HepG2 (cell line): ENCODE results near the gene ARHGAP26. TPM values are rescaled to one million over a fixed set of nuclear protein-coding genes. Genes with fewer than 3 reads are reported as not detected.
A peak's percentile ranks its signal among the peaks of the same experiment; 100 is the strongest.

Source experiments
- ATAC-seq: fragments of 200-7000 bp; cut with Tn5 transposase; 3 replicates; pipeline ENCODE4 v1.9.1; 2020; ENCODE audit warnings: mild to moderate bottlenecking, moderate library complexity
- BruUV-seq: library from RNA; stranded (reverse); fragments of 400-500 nt; replicated peaks from 2 replicates; lab custom pipeline; 2021; lab: Mats Ljungman, UMichigan
- CTCF ChIA-PET: fragments of 300-600 bp; formaldehyde crosslinking; extraction: SDS; loops from one replicate; lab custom pipeline; 2021; ENCODE audit warnings: low total read pairs, inconsistent platforms, low intra/inter-chr PET ratio; lab: Yijun Ruan, JAX
- POLR2A ChIA-PET: fragments of 350-600 bp; sonication (Branson Sonifier 250); formaldehyde crosslinking; loops from one replicate; lab custom pipeline; 2020; ENCODE audit warnings: antibody characterized with exemption, inconsistent platforms; lab: Yijun Ruan, JAX
- DNase-seq: peaks from one replicate; pipeline ENCODE4 v3.0.0-alpha.2; 2015; ENCODE audit warnings: low spot score
- FAIRE-seq: peaks from 3 replicates; lab custom pipeline; 2011; peaks lifted over from hg19 to GRCh38; lab: Jason Lieb, UNC
- H2AFZ ChIP-seq: one replicate; pipeline ENCODE4 v1.6.1; 2011; ENCODE audit warnings: low read length, inconsistent platforms
- H3K27ac ChIP-seq: fragments of 300-600 bp; 3 replicates; pipeline ENCODE4 v1.8.0; 2011; ENCODE audit warnings: mixed run types, mild to moderate bottlenecking, mixed read lengths, low read length, inconsistent platforms; ENCODE audit not compliant: insufficient read depth; ENCODE audit errors: extremely low read length
- H3K27me3 ChIP-seq, 2 experiments: fragments of 200-600 bp in 1 of 2; 2 replicates in 1 of 2; 3 replicates in 1 of 2; pipeline versions ENCODE4 v1.6.0 to v1.8.0; 2011; ENCODE audit warnings: low read length in 2 of 2, mild to moderate bottlenecking in 2 of 2, moderate library complexity in 2 of 2, inconsistent platforms in 1 of 2; ENCODE audit not compliant: insufficient read depth in 2 of 2, control insufficient read depth in 1 of 2
- H3K36me3 ChIP-seq, 2 experiments: fragments of 200-600 bp in 1 of 2; replicated peaks in 1 of 2; 2 replicates in 1 of 2; 3 replicates in 1 of 2; pipeline versions ENCODE4 v1.5.1 to v1.8.0; 2011; ENCODE audit warnings: low read length in 2 of 2, inconsistent platforms in 1 of 2; ENCODE audit not compliant: insufficient read depth in 2 of 2, control insufficient read depth in 1 of 2
- H3K4me1 ChIP-seq: 2 replicates; pipeline ENCODE4 v1.5.1; 2012; ENCODE audit warnings: low read length, inconsistent platforms; ENCODE audit not compliant: insufficient read depth
- H3K4me2 ChIP-seq: 2 replicates; pipeline ENCODE4 v1.6.0; 2011; ENCODE audit warnings: low read depth, low read length, inconsistent platforms
- H3K4me3 ChIP-seq, 3 experiments: fragments of 200-600 bp in 1 of 3; sonication (generic), shearing (Covaris generic) in 1 of 3; replicated peaks in 1 of 3; 2 replicates each; pipeline ENCODE4 v1.5.1; 2011 to 2016; ENCODE audit warnings: low read length in 3 of 3, inconsistent platforms in 2 of 3, low read depth in 2 of 3, mild to moderate bottlenecking in 2 of 3, control low read depth in 1 of 3, mixed read lengths in 1 of 3; ENCODE audit not compliant: insufficient read depth in 1 of 3
- H3K79me2 ChIP-seq: one replicate; pipeline ENCODE4 v1.6.1; 2011; ENCODE audit warnings: low read length, inconsistent platforms; ENCODE audit not compliant: insufficient read depth
- H3K9ac ChIP-seq: 2 replicates; pipeline ENCODE4 v1.6.0; 2011; ENCODE audit warnings: mild to moderate bottlenecking, low read depth, low read length, inconsistent platforms; ENCODE audit not compliant: insufficient read depth
- H3K9me3 ChIP-seq: 2 replicates; pipeline ENCODE4 v1.5.1; 2012; ENCODE audit warnings: mild to moderate bottlenecking, low read length
- H4K20me1 ChIP-seq: 2 replicates; pipeline ENCODE4 v1.6.0; 2011; ENCODE audit warnings: inconsistent platforms, mild to moderate bottlenecking, low read length, moderate library complexity; ENCODE audit not compliant: insufficient read depth
- AGO1 ChIP-seq: fragments of 200-400 bp; formaldehyde crosslinking; IDR thresholded peaks from 2 replicates; pipeline ENCODE4 v1.6.1; 2017; ENCODE audit warnings: mild to moderate bottlenecking, low read depth, low read length, moderate library complexity; ENCODE audit not compliant: poor library complexity, severe bottlenecking
- KLF9 ChIP-seq: IDR thresholded peaks from 2 replicates; pipeline ENCODE4 v1.6.1; 2016; ENCODE audit warnings: low read depth
- PITX1 ChIP-seq: sonication (generic); formaldehyde crosslinking; IDR thresholded peaks from 2 replicates; pipeline ENCODE4 v1.5.1; 2020; ENCODE audit warnings: mild to moderate bottlenecking, missing genetic modification reagents
- TSC22D2 ChIP-seq: sonication (generic); formaldehyde crosslinking; IDR thresholded peaks from 2 replicates; pipeline ENCODE4 v1.5.1; 2020; ENCODE audit warnings: missing genetic modification reagents, mild to moderate bottlenecking, borderline replicate concordance
- ZC3H4 ChIP-seq: sonication (generic); formaldehyde crosslinking; IDR thresholded peaks from 2 replicates; pipeline ENCODE4 v1.4.0; 2020; ENCODE audit warnings: missing genetic modification reagents, borderline replicate concordance
- ZFP62 ChIP-seq: sonication (generic); formaldehyde crosslinking; IDR thresholded peaks from 2 replicates; pipeline ENCODE4 v1.4.0; 2020; ENCODE audit warnings: missing genetic modification reagents
- ZNF138 ChIP-seq: sonication (generic); formaldehyde crosslinking; IDR thresholded peaks from 2 replicates; pipeline ENCODE4 v1.5.0; 2020; ENCODE audit warnings: mild to moderate bottlenecking, low read depth, missing genetic modification reagents
- WGBS: methylation state at CpG from one replicate; pipeline ENCODE4 v1.1.6; 2017; ENCODE audit warnings: low lambda C conversion rate; 5-methylcytosine and 5-hydroxymethylcytosine counted together
- in situ Hi-C: cut with HindIII; loops from 2 replicates; pipeline ENCODE4 v1.10.0; 2017; ENCODE audit warnings: low pct_unique_long_range_greater_than_20kb; ENCODE audit not compliant: extremely low pct_ligation_motif_present
- intact Hi-C: fragments of 100-400 bp; cut with micrococcal nuclease; formaldehyde crosslinking; loops from one replicate; pipeline ENCODE4 v1.10.0; 2022; ENCODE audit not compliant: unreplicated experiment
- polyA plus RNA-seq, 8 experiments: library from polyadenylated mRNA; depleted of rRNA in 3 of 8; stranded (reverse) in 7 of 8; unstranded in 1 of 8; fragments of >200 nt; fragmentation: Illumina TruSeq in 4 of 8; extraction: Trizol in 4 of 8; gene quantifications; 2 replicates each; pipeline versions ENCODE4 v1.2.1 to v1.2.3, GENCODE V29; 2011 to 2016; ENCODE audit warnings: low read depth in 4 of 8, missing spikeins in 1 of 8, mixed read lengths in 1 of 8; ENCODE audit not compliant: insufficient read depth in 1 of 8
- total RNA-seq, 5 experiments: library from RNA; depleted of rRNA; stranded (reverse); fragments of >200 nt; fragmentation: Illumina TruSeq; extraction: Trizol; gene quantifications; 2 replicates each; pipeline ENCODE4 v1.2.3, GENCODE V29; 2016; ENCODE audit warnings: low read depth in 1 of 5
- TF ChIP-seq, protein P1 (sequence below): sonication (generic); formaldehyde crosslinking; IDR thresholded peaks from 2 replicates; pipeline ENCODE4 v1.5.0; 2020; ENCODE audit warnings: mild to moderate bottlenecking, missing genetic modification reagents, moderate library complexity

The ARHGAP26 gene
- total and polyA plus RNA-seq, 2 of the 13 experiments (the other 11 are each of a cell fraction or from before 2014, with no cell fraction given) = 9.6 to 18.2 TPM

DNA sequence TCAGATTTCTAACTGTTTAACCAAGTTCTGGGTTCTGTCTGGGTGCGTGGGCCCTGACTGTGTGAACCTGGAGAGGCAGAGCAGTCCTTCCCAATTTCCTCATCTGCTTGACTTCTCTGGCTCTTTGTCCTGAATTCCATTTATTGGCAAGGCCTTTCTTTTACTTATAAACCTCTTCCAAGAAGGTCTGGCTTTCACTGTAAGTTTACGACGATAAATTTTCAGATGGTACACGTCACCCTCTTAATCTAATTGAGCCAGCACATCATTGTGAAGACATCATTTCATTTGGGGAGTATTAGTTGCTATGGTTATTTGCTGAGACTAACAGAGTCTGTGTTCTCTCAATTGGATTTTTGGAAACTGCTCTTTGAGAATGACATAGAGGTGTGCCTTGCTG, 92.4 kb downstream of the ARHGAP26 start (continued):
- TF ChIP-seq PITX1 (CRISPR knock-in tag) = no peak
- TF ChIP-seq, all 625 proteins: peak for 0

- no TSS peak for BruUV-seq
- Histone ChIP-seq H3K79me2 (peaks cover 22% of the 10 kb centered on the region), H3K9ac (no peak overlapping the region), H4K20me1 (0 out of 2 replicates have a peak, but pooled peaks cover 3% of the 10 kb centered on the region), H3K4me3 (no peak overlapping the region), H3K27ac (no peak overlapping the region), H3K9me3 (no peaks in the 10 kb centered on the region), H3K4me1 (peaks cover 29% of the 10 kb centered on the region), H3K36me3 (no peaks in the 10 kb centered on the region), H3K4me2 (no peak overlapping the region), H2AFZ (no peak overlapping the region), H3K27me3 (no peaks in the 10 kb centered on the region)
- ChIA-PET POLR2A (no interaction called here), CTCF (interaction anchor here (1.2 kb wide), 1 partner anchor 151 kb away, joined by 3 read pairs; no protein-coding TSS in a partner anchor)
- no peak for TF ChIP-seq ZNF138 (CRISPR knock-in tag)
- no peak for TF ChIP-seq KLF9 (CRISPR knock-in tag)
- TF ChIP-seq AGO1 = no peak
- no peak for TF ChIP-seq ZC3H4 (CRISPR knock-in tag)
- TF ChIP-seq, protein P1, sequence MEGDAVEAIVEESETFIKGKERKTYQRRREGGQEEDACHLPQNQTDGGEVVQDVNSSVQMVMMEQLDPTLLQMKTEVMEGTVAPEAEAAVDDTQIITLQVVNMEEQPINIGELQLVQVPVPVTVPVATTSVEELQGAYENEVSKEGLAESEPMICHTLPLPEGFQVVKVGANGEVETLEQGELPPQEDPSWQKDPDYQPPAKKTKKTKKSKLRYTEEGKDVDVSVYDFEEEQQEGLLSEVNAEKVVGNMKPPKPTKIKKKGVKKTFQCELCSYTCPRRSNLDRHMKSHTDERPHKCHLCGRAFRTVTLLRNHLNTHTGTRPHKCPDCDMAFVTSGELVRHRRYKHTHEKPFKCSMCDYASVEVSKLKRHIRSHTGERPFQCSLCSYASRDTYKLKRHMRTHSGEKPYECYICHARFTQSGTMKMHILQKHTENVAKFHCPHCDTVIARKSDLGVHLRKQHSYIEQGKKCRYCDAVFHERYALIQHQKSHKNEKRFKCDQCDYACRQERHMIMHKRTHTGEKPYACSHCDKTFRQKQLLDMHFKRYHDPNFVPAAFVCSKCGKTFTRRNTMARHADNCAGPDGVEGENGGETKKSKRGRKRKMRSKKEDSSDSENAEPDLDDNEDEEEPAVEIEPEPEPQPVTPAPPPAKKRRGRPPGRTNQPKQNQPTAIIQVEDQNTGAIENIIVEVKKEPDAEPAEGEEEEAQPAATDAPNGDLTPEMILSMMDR (CRISPR knock-in tag) = 0 out of 2 replicates have a peak, but pooled peaks have one; percentile 30
- TF ChIP-seq ZFP62 = no peak
- no peak for TF ChIP-seq TSC22D2 (CRISPR knock-in tag)
- in situ Hi-C loops = no loop called here
- no peak for DNase-seq
- no peak for FAIRE-seq
- no peak for ATAC-seq
- intact Hi-C loops = no loop called here
- 80% methylated on average over 5 of the region's 5 CpGs for WGBS
Measured at GRCh38 chr5:142863856-142864255, 93.7 kb downstream of the ARHGAP26 start.
